HepG2 (cell line): ENCODE measurements around the gene PRSS8. TPM values are rescaled to one million over a fixed set of nuclear protein-coding genes. Genes with fewer than 3 reads are reported as not detected.

Source experiments
- FOXA1 ChIP-seq, 2 experiments: fragments of 450-650 bp in 1 of 2; sonication (generic) in 1 of 2; formaldehyde crosslinking in 1 of 2; IDR thresholded peaks; 2 replicates each; pipeline versions ENCODE4 v1.4.0 to v1.6.1; 2016 to 2020; ENCODE audit warnings: missing genetic modification reagents in 1 of 2
- GPN1 ChIP-seq: sonication (generic); formaldehyde crosslinking; IDR thresholded peaks from 2 replicates; pipeline ENCODE4 v1.5.1; 2020; ENCODE audit warnings: missing genetic modification reagents, borderline replicate concordance
- HHEX ChIP-seq: IDR thresholded peaks from 2 replicates; pipeline ENCODE4 v1.6.1; 2016; ENCODE audit warnings: control low read depth
- KAT2B ChIP-seq: fragments of 150-350 bp; IDR thresholded peaks from 2 replicates; pipeline ENCODE4 v1.6.1; 2014; ENCODE audit warnings: low read depth, low read length, borderline replicate concordance
- KDM5A ChIP-seq: fragments of 200-600 bp; sonication (generic); IDR thresholded peaks from 2 replicates; pipeline ENCODE4 v1.7.0; 2018; ENCODE audit warnings: antibody characterized with exemption, mild to moderate bottlenecking, low read length, borderline replicate concordance
- KLF15 ChIP-seq: sonication (generic); formaldehyde crosslinking; IDR thresholded peaks from 2 replicates; pipeline ENCODE4 v1.8.1; 2023; ENCODE audit warnings: borderline replicate concordance, mild to moderate bottlenecking, inconsistent platforms, missing genetic modification reagents, mixed read lengths
- MTF1 ChIP-seq: sonication (generic); formaldehyde crosslinking; IDR thresholded peaks from 2 replicates; pipeline ENCODE4 v1.5.0; 2020; ENCODE audit warnings: missing genetic modification reagents
- NFYC ChIP-seq: IDR thresholded peaks from 2 replicates; pipeline ENCODE4 v1.6.1; 2016; ENCODE audit warnings: missing genetic modification reagents, missing compliant biosample characterization
- RARA ChIP-seq: IDR thresholded peaks from 2 replicates; pipeline ENCODE4 v1.6.1; 2016; ENCODE audit warnings: missing genetic modification reagents, missing compliant biosample characterization
- REST ChIP-seq, 2 experiments: IDR thresholded peaks; 2 replicates each; pipeline ENCODE4 v1.6.1; 2011 to 2012; ENCODE audit warnings: low read length in 2 of 2, borderline replicate concordance in 1 of 2, low read depth in 1 of 2, mild to moderate bottlenecking in 1 of 2, moderate library complexity in 1 of 2
- SAFB2 ChIP-seq: sonication (generic); formaldehyde crosslinking; IDR thresholded peaks from 2 replicates; pipeline ENCODE4 v1.5.1; 2020; ENCODE audit warnings: missing genetic modification reagents, low read depth, mild to moderate bottlenecking, borderline replicate concordance
- STAG1 ChIP-seq: sonication (generic); formaldehyde crosslinking; IDR thresholded peaks from 2 replicates; pipeline ENCODE4 v1.4.0; 2020; ENCODE audit warnings: missing genetic modification reagents
- TFAP4 ChIP-seq: sonication (generic); IDR thresholded peaks from 2 replicates; pipeline ENCODE4 v1.6.1; 2016; ENCODE audit warnings: low read depth, borderline replicate concordance
- ZBTB2 ChIP-seq: sonication (generic); formaldehyde crosslinking; IDR thresholded peaks from 2 replicates; pipeline ENCODE4 v1.8.0; 2022; ENCODE audit warnings: low read depth, missing genetic modification reagents
- ZBTB46 ChIP-seq: sonication (generic); formaldehyde crosslinking; IDR thresholded peaks from 2 replicates; pipeline ENCODE4 v1.4.0; 2020; ENCODE audit warnings: mild to moderate bottlenecking, missing genetic modification reagents, borderline replicate concordance
- ZKSCAN5 ChIP-seq: sonication (generic); formaldehyde crosslinking; IDR thresholded peaks from 2 replicates; pipeline ENCODE4 v1.5.1; 2020; ENCODE audit warnings: mild to moderate bottlenecking, missing genetic modification reagents
- ZNF484 ChIP-seq: sonication (generic); formaldehyde crosslinking; IDR thresholded peaks from 2 replicates; pipeline ENCODE4 v1.5.1; 2020; ENCODE audit warnings: mild to moderate bottlenecking, low read depth, missing genetic modification reagents, borderline replicate concordance
- ZNF644 ChIP-seq: IDR thresholded peaks from 2 replicates; pipeline ENCODE4 v1.6.1; 2016; ENCODE audit warnings: low read depth
- ZNF737 ChIP-seq: sonication (generic); formaldehyde crosslinking; IDR thresholded peaks from 2 replicates; pipeline ENCODE4 v1.5.0; 2020; ENCODE audit warnings: missing genetic modification reagents, mild to moderate bottlenecking, borderline replicate concordance
- ZNF777 ChIP-seq: sonication (generic); formaldehyde crosslinking; IDR thresholded peaks from 2 replicates; pipeline ENCODE4 v1.4.0; 2020; ENCODE audit warnings: missing genetic modification reagents
- polyA plus RNA-seq, 8 experiments: library from polyadenylated mRNA; depleted of rRNA in 3 of 8; stranded (reverse) in 7 of 8; unstranded in 1 of 8; fragments of >200 nt; fragmentation: Illumina TruSeq in 4 of 8; extraction: Trizol in 4 of 8; gene quantifications; 2 replicates each; pipeline versions ENCODE4 v1.2.1 to v1.2.3, GENCODE V29; 2011 to 2016; ENCODE audit warnings: low read depth in 4 of 8, missing spikeins in 1 of 8, mixed read lengths in 1 of 8; ENCODE audit not compliant: insufficient read depth in 1 of 8
- total RNA-seq, 5 experiments: library from RNA; depleted of rRNA; stranded (reverse); fragments of >200 nt; fragmentation: Illumina TruSeq; extraction: Trizol; gene quantifications; 2 replicates each; pipeline ENCODE4 v1.2.3, GENCODE V29; 2016; ENCODE audit warnings: low read depth in 1 of 5

PRSS8 gene
- total and polyA plus RNA-seq, 2 of the 13 experiments (the other 11 are each of a cell fraction or from before 2014, with no cell fraction given): 2.6 to 7.2 TPM

- TF ChIP-seq GPN1 (CRISPR knock-in tag): 0 out of 2 replicates have a peak, but pooled peaks have one; percentile 68
- peak; percentile 47; the same call in 1 of the 2 replicates for TF ChIP-seq ZBTB2 (CRISPR knock-in tag)
- no peak for TF ChIP-seq KAT2B
- TF ChIP-seq KDM5A: no peak
- peak; percentile 92 for TF ChIP-seq KLF15
- TF ChIP-seq FOXA1 (IDR thresholded peaks at IDR 0.05): no peak
- 0 out of 2 replicates have a peak, but pooled peaks have one; percentile 38 for TF ChIP-seq FOXA1 (CRISPR knock-in tag; IDR thresholded peaks at IDR 0.05)
- TF ChIP-seq RARA (CRISPR knock-in tag): peak; percentile 96
- peak; percentile 54; the same call in 1 of the 2 replicates for TF ChIP-seq TFAP4
- peak; percentile 79; the same call in 1 of the 2 replicates for TF ChIP-seq ZNF777 (CRISPR knock-in tag)
- TF ChIP-seq ZNF644 (CRISPR knock-in tag): peak; percentile 65; the same call in 1 of the 2 replicates
- TF ChIP-seq ZKSCAN5 (CRISPR knock-in tag): peak; percentile 81; the same call in 1 of the 2 replicates
- TF ChIP-seq NFYC: no peak
- 0 out of 2 replicates have a peak, but pooled peaks have one; percentile 63 for TF ChIP-seq ZNF484 (CRISPR knock-in tag)
- peak; percentile 67 for TF ChIP-seq STAG1 (CRISPR knock-in tag)
- TF ChIP-seq MTF1: no peak; the same call in 1 of the 2 replicates
- TF ChIP-seq REST (IDR thresholded peaks at IDR 0.05; ENCODE audit: borderline replicate concordance in 1 of 2, low read depth in 1 of 2, low read length in 2 of 2): peak in 1 of 2 experiments; percentile 49; a peak in 1 of 4 replicates
- no peak; the same call in 1 of the 2 replicates for TF ChIP-seq ZBTB46
- no peak for TF ChIP-seq HHEX
- peak; percentile 89; the same call in 1 of the 2 replicates for TF ChIP-seq ZNF737 (CRISPR knock-in tag)
- peak; percentile 91 for TF ChIP-seq SAFB2
These were observed 29.8 kb downstream of the PRSS8 start (continued) for GRCh38 chr16:31105677-31106213.
